Caco-2 (cell line): ENCODE measurements around the gene FLT4. TPM values are rescaled to one million over a fixed set of nuclear protein-coding genes. Genes with fewer than 3 reads are reported as not detected.

Source experiments
- BruUV-seq: library from RNA; stranded (reverse); fragments of 400-500 nt; replicated peaks from 2 replicates; lab custom pipeline; 2021; lab: Mats Ljungman, UMichigan
- CTCF ChIA-PET: fragments of 300-600 bp; sonication (Branson Sonifier 250); formaldehyde crosslinking; loops from one replicate; lab custom pipeline; 2022; ENCODE audit warnings: antibody characterized with exemption; lab: Charles Lee
- POLR2A ChIA-PET: fragments of 300-600 bp; sonication (Branson Sonifier 250); formaldehyde crosslinking; loops from one replicate; lab custom pipeline; 2022; ENCODE audit warnings: antibody characterized with exemption; lab: Charles Lee
- DNase-seq, 2 experiments: peaks; one replicate each; pipeline versions ENCODE4 v3.0.0 to v3.0.0-alpha.2; 2020 to 2022
- H3K27me3 ChIP-seq: replicated peaks from 2 replicates; pipeline ENCODE4 v1.6.0; 2011; ENCODE audit warnings: low read length; ENCODE audit not compliant: control insufficient read depth, insufficient read depth
- H3K36me3 ChIP-seq: 2 replicates; pipeline ENCODE4 v1.5.1; 2011; ENCODE audit warnings: low read length; ENCODE audit not compliant: control insufficient read depth, insufficient read depth
- H3K4me1 ChIP-seq: fragments of 250-450 bp; sonication (Bioruptor Pico); 2 replicates; pipeline ENCODE4 v1.5.1; 2020; ENCODE audit warnings: mild to moderate bottlenecking
- H3K4me3 ChIP-seq: 2 replicates; pipeline ENCODE4 v1.5.1; 2011; ENCODE audit warnings: low read depth, mild to moderate bottlenecking, control low read depth, low read length
- H3K9me3 ChIP-seq: fragments of 250-450 bp; sonication (Bioruptor Pico); 2 replicates; pipeline ENCODE4 v1.5.1; 2020; ENCODE audit warnings: mild to moderate bottlenecking, moderate library complexity
- H3K27ac Mint-ChIP-seq: one replicate; pipeline ENCODE4 v1.8.0; 2022; ENCODE audit warnings: mixed read lengths; ENCODE audit not compliant: unreplicated experiment
- H3K27me3 Mint-ChIP-seq: one replicate; pipeline ENCODE4 v1.8.0; 2022; ENCODE audit warnings: mixed read lengths; ENCODE audit not compliant: insufficient read depth, unreplicated experiment
- H3K36me3 Mint-ChIP-seq: one replicate; pipeline ENCODE4 v1.8.0; 2022; ENCODE audit warnings: mild to moderate bottlenecking, mixed read lengths; ENCODE audit not compliant: insufficient read depth, unreplicated experiment
- H3K4me1 Mint-ChIP-seq: one replicate; pipeline ENCODE4 v1.8.0; 2022; ENCODE audit warnings: low read depth, mixed read lengths; ENCODE audit not compliant: unreplicated experiment
- H3K4me3 Mint-ChIP-seq: one replicate; pipeline ENCODE4 v1.8.0; 2022; ENCODE audit warnings: mild to moderate bottlenecking, moderate library complexity, mixed read lengths; ENCODE audit not compliant: unreplicated experiment
- H3K9me3 Mint-ChIP-seq: one replicate; pipeline ENCODE4 v1.8.0; 2022; ENCODE audit warnings: mixed read lengths; ENCODE audit not compliant: unreplicated experiment
- intact Hi-C: fragments of 100-400 bp; cut with micrococcal nuclease; formaldehyde crosslinking; loops from one replicate; pipeline ENCODE4 v1.10.0; 2022; ENCODE audit not compliant: unreplicated experiment
- total RNA-seq: library from RNA; stranded (reverse); gene quantifications from 2 replicates; pipeline ENCODE4 v1.2.3, GENCODE V29; 2022
- TF ChIP-seq, protein P1 (sequence below), 2 experiments: fragments of 200-600 bp in 1 of 2; IDR thresholded peaks; 1 replicate in 1 of 2; 2 replicates in 1 of 2; pipeline versions ENCODE4 v1.5.1 to v1.8.0; 2011 to 2022; ENCODE audit warnings: antibody characterized with exemption in 1 of 2, control low read depth in 1 of 2, inconsistent platforms in 1 of 2, low read depth in 1 of 2, low read length in 1 of 2, mild to moderate bottlenecking in 1 of 2, moderate library complexity in 1 of 2; ENCODE audit not compliant: insufficient read depth in 1 of 2, severe bottlenecking in 1 of 2, unreplicated experiment in 1 of 2

Gene FLT4
- total RNA-seq, 1 experiment from 2014 or later, result not detected

GRCh38 chr5:180692429-180692828, 43.0 kb upstream of the FLT4 start:
- Mint-ChIP-seq H3K27me3 (peaks cover 34% of the 10 kb centered on the region), H3K9me3 (no peaks in the 10 kb centered on the region), H3K36me3 (no peaks in the 10 kb centered on the region), H3K4me3 (no peak overlapping the region), H3K27ac (no peak overlapping the region), H3K4me1 (no peaks in the 10 kb centered on the region)
- TF ChIP-seq, protein P1, sequence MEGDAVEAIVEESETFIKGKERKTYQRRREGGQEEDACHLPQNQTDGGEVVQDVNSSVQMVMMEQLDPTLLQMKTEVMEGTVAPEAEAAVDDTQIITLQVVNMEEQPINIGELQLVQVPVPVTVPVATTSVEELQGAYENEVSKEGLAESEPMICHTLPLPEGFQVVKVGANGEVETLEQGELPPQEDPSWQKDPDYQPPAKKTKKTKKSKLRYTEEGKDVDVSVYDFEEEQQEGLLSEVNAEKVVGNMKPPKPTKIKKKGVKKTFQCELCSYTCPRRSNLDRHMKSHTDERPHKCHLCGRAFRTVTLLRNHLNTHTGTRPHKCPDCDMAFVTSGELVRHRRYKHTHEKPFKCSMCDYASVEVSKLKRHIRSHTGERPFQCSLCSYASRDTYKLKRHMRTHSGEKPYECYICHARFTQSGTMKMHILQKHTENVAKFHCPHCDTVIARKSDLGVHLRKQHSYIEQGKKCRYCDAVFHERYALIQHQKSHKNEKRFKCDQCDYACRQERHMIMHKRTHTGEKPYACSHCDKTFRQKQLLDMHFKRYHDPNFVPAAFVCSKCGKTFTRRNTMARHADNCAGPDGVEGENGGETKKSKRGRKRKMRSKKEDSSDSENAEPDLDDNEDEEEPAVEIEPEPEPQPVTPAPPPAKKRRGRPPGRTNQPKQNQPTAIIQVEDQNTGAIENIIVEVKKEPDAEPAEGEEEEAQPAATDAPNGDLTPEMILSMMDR (IDR thresholded peaks at IDR 0.05; ENCODE audit: insufficient read depth in 1 of 2, low read depth in 1 of 2, low read length in 1 of 2, severe bottlenecking in 1 of 2, unreplicated experiment in 1 of 2), result no peak
- Histone ChIP-seq H3K9me3 (peaks cover 6% of the 10 kb centered on the region; the same call in 1 of the 2 replicates), H3K27me3 (no peaks in the 10 kb centered on the region; the same call in 1 of the 2 replicates), H3K36me3 (no peaks in the 10 kb centered on the region), H3K4me1 (no peaks in the 10 kb centered on the region), H3K4me3 (no peak overlapping the region)
- ChIA-PET CTCF (no interaction called here), POLR2A (no interaction called here)
- intact Hi-C loops, result no loop called here
- no TSS peak for BruUV-seq
- DNase-seq, result no peak

DNA sequence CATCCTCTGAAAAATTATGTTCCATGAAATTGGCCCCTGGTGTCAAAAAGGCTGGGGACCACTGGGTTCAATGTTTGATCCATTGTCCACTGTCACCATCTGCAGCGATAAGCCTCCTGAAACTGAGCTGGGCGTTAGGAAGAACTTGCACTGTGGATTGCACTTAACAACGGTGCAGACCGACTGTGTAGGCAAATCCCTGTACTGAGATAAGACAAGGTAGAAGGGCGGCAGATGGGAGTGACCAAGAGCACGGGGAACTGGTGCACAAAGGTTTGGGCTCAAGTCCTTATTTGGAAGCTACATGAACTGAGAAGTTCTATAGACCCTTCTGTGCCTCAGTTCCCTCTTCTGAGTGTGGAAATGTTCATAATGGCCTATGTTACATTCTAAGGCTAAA, 41.6 kb upstream of the FLT4 start:
- intact Hi-C loops, result no loop called here
- no peaks in the 10 kb centered on the region for H3K9me3 Mint-ChIP-seq
- H3K36me3 Mint-ChIP-seq, result no peaks in the 10 kb centered on the region
- CTCF ChIA-PET, result interaction anchor here (0.6 kb wide), 1 partner anchor 483 kb away, joined by 4 read pairs; no protein-coding TSS in a partner anchor
- H3K27ac Mint-ChIP-seq, result no peak overlapping the region
- H3K4me3 Mint-ChIP-seq, result no peak overlapping the region
- BruUV-seq, result no TSS peak
- no peaks in the 10 kb centered on the region for H3K36me3 ChIP-seq
- H3K27me3 Mint-ChIP-seq, result peaks cover 36% of the 10 kb centered on the region
- H3K4me1 ChIP-seq, result no peaks in the 10 kb centered on the region
- DNase-seq, result no peak
- H3K9me3 ChIP-seq, result peaks cover 4% of the 10 kb centered on the region; the same call in 1 of the 2 replicates
- no peaks in the 10 kb centered on the region; the same call in 1 of the 2 replicates for H3K27me3 ChIP-seq
- H3K4me1 Mint-ChIP-seq, result no peaks in the 10 kb centered on the region
- POLR2A ChIA-PET, result no interaction called here
- TF ChIP-seq, protein P1 (IDR thresholded peaks at IDR 0.05; ENCODE audit: insufficient read depth in 1 of 2, low read depth in 1 of 2, low read length in 1 of 2, severe bottlenecking in 1 of 2, unreplicated experiment in 1 of 2), result no peak
- H3K4me3 ChIP-seq, result no peak overlapping the region

- Mint-ChIP-seq H3K36me3 (no peaks in the 10 kb centered on the region), H3K9me3 (no peaks in the 10 kb centered on the region), H3K27me3 (peaks cover 41% of the 10 kb centered on the region), H3K4me3 (no peak overlapping the region), H3K4me1 (no peaks in the 10 kb centered on the region), H3K27ac (no peak overlapping the region)
- H3K4me3 ChIP-seq, result no peak overlapping the region
- H3K36me3 ChIP-seq, result no peaks in the 10 kb centered on the region
- no peaks in the 10 kb centered on the region for H3K4me1 ChIP-seq
- no peaks in the 10 kb centered on the region for H3K9me3 ChIP-seq
- no peak for DNase-seq
- ChIA-PET CTCF (interaction anchor here (0.6 kb wide), 1 partner anchor 482 kb away, joined by 4 read pairs; no protein-coding TSS in a partner anchor), POLR2A (no interaction called here)
- intact Hi-C loops, result no loop called here
- no peaks in the 10 kb centered on the region; the same call in 1 of the 2 replicates for H3K27me3 ChIP-seq
- no TSS peak for BruUV-seq
- TF ChIP-seq, protein P1 (IDR thresholded peaks at IDR 0.05; ENCODE audit: insufficient read depth in 1 of 2, low read depth in 1 of 2, low read length in 1 of 2, severe bottlenecking in 1 of 2, unreplicated experiment in 1 of 2), result no peak
These were observed 41.2 kb upstream of the FLT4 start for GRCh38 chr5:180690562-180690961.
